A549 (cell line): ENCODE data around the gene MAP3K2. TPM values are rescaled to one million over a fixed set of nuclear protein-coding genes. Genes with fewer than 3 reads are reported as not detected.

Experiments used
- ATAC-seq, 2 experiments: fragments of 200-7000 bp in 1 of 2; fragments of >200 bp in 1 of 2; cut with Nextera tagmentation in 1 of 2; cut with Tn5 transposase in 1 of 2; 3 replicates each; pipeline versions ENCODE4 v1.8.0 to v1.9.1; 2018 to 2020; ENCODE audit warnings: mild to moderate bottlenecking in 1 of 2, moderate library complexity in 1 of 2
- CTCF ChIA-PET: fragments of 300-600 bp; sonication (Branson Sonifier 250); formaldehyde crosslinking; extraction: SDS; loops from one replicate; lab custom pipeline; 2021; ENCODE audit warnings: antibody characterized with exemption, inconsistent platforms; lab: Yijun Ruan, JAX
- POLR2A ChIA-PET: fragments of 350-600 bp; formaldehyde crosslinking; extraction: SDS; loops from one replicate; lab custom pipeline; 2021; ENCODE audit warnings: antibody characterized with exemption, inconsistent platforms; lab: Yijun Ruan, JAX
- DNase-seq, 2 experiments: peaks; one replicate each; pipeline versions ENCODE4 v3.0.0 to v3.0.0-alpha.2; 2011 to 2016; ENCODE audit warnings: low read depth in 1 of 2, low spot score in 1 of 2
- FAIRE-seq: peaks from 2 replicates; lab custom pipeline; 2011; peaks lifted over from hg19 to GRCh38; lab: Jason Lieb, UNC
- H3K27ac ChIP-seq, 2 experiments: fragments of >200 bp; sonication (Bioruptor Twin); formaldehyde crosslinking; 3 replicates each; pipeline ENCODE4 v1.5.1; 2016 to 2017
- H3K4me1 ChIP-seq: fragments of >200 bp; sonication (Bioruptor Twin); formaldehyde crosslinking; 3 replicates; pipeline ENCODE4 v1.6.1; 2016
- H3K4me2 ChIP-seq: fragments of >200 bp; sonication (Bioruptor Twin); formaldehyde crosslinking; 3 replicates; pipeline ENCODE4 v1.6.1; 2016
- H3K4me3 ChIP-seq: fragments of >200 bp; sonication (Bioruptor Twin); formaldehyde crosslinking; 3 replicates; pipeline ENCODE4 v1.5.1; 2016
- H3K9me3 ChIP-seq: fragments of >200 bp; sonication (Bioruptor Twin); formaldehyde crosslinking; 3 replicates; pipeline ENCODE4 v1.6.1; 2016
- BHLHE40 ChIP-seq: IDR thresholded peaks from 2 replicates; pipeline ENCODE4 v1.6.1; 2012; ENCODE audit warnings: low read depth, low read length, inconsistent platforms
- CHD4 ChIP-seq: fragments of 200-600 bp; sonication (generic); IDR thresholded peaks from 2 replicates; pipeline ENCODE4 v1.6.1; 2016; ENCODE audit warnings: antibody characterized with exemption, mild to moderate bottlenecking, borderline replicate concordance
- CTCF ChIP-seq: fragments of >200 bp; sonication (Bioruptor Twin); formaldehyde crosslinking; IDR thresholded peaks from 3 replicates; pipeline ENCODE4 v1.5.1; 2016
- EHF ChIP-seq: fragments of 250-450 bp; sonication (Bioruptor Pico); IDR thresholded peaks from 2 replicates; pipeline ENCODE4 v1.5.0; 2020; ENCODE audit warnings: mild to moderate bottlenecking
- EP300 ChIP-seq, 2 experiments: fragments of >200 bp; sonication (Bioruptor Twin); formaldehyde crosslinking; IDR thresholded peaks; 2 replicates in 1 of 2; 3 replicates in 1 of 2; pipeline ENCODE4 v1.6.1; 2016 to 2017
- FOSL2 ChIP-seq, 2 experiments: fragments of 450-650 bp in 1 of 2; fragments of >200 bp in 1 of 2; sonication (Bioruptor Twin) in 1 of 2; formaldehyde crosslinking; IDR thresholded peaks; 2 replicates each; pipeline versions ENCODE4 v1.5.0 to v1.6.1; 2016 to 2020; ENCODE audit warnings: mild to moderate bottlenecking in 1 of 2, moderate library complexity in 1 of 2
- HOXA7 ChIP-seq: fragments of 250-450 bp; sonication (Bioruptor Pico); IDR thresholded peaks from 2 replicates; pipeline ENCODE4 v1.5.0; 2020; ENCODE audit warnings: mild to moderate bottlenecking, moderate library complexity
- HOXB5 ChIP-seq: fragments of 250-450 bp; sonication (Bioruptor Pico); IDR thresholded peaks from 2 replicates; pipeline ENCODE4 v1.5.0; 2020; ENCODE audit warnings: mild to moderate bottlenecking, moderate library complexity
- JUN ChIP-seq, 2 experiments: fragments of >200 bp; sonication (Bioruptor Twin); formaldehyde crosslinking; IDR thresholded peaks; 2 replicates in 1 of 2; 3 replicates in 1 of 2; pipeline ENCODE4 v1.6.1; 2016 to 2017
- NFE2L2 ChIP-seq: fragments of 150-350 bp; conservative IDR thresholded peaks from 2 replicates; pipeline ENCODE4 v1.6.1; 2014; ENCODE audit warnings: low read length
- PHF8 ChIP-seq: fragments of 200-600 bp; sonication (generic); IDR thresholded peaks from 2 replicates; pipeline ENCODE4 v1.6.1; 2016; ENCODE audit warnings: low read depth, mild to moderate bottlenecking, antibody characterized with exemption, moderate library complexity, borderline replicate concordance
- POLR2A ChIP-seq: IDR thresholded peaks from 2 replicates; pipeline ENCODE4 v1.6.1; 2012; ENCODE audit warnings: mild to moderate bottlenecking, low read length
- POLR2AphosphoS2 ChIP-seq: conservative IDR thresholded peaks from 2 replicates; pipeline ENCODE4 v1.6.1; 2012; ENCODE audit warnings: low read length, improper control_type of control experiment, inconsistent platforms
- RAD21 ChIP-seq, 2 experiments: fragments of >200 bp in 1 of 2; sonication (Bioruptor Twin) in 1 of 2; formaldehyde crosslinking in 1 of 2; IDR thresholded peaks in 1 of 2; conservative IDR thresholded peaks in 1 of 2; 2 replicates in 1 of 2; 3 replicates in 1 of 2; pipeline ENCODE4 v1.6.1; 2012 to 2018; ENCODE audit warnings: inconsistent platforms in 1 of 2
- RARB ChIP-seq: fragments of 250-450 bp; sonication (Bioruptor Pico); IDR thresholded peaks from 2 replicates; pipeline ENCODE4 v1.8.0; 2021; ENCODE audit warnings: mild to moderate bottlenecking, moderate library complexity
- REST ChIP-seq: fragments of 200-600 bp; sonication (generic); IDR thresholded peaks from 2 replicates; pipeline ENCODE4 v1.6.1; 2016; ENCODE audit warnings: antibody characterized with exemption, mild to moderate bottlenecking, moderate library complexity
- ZC3H11A ChIP-seq: fragments of 450-650 bp; IDR thresholded peaks from 2 replicates; pipeline ENCODE4 v1.6.1; 2014; ENCODE audit warnings: antibody characterized with exemption, mild to moderate bottlenecking
- ZFP36 ChIP-seq: fragments of 450-650 bp; IDR thresholded peaks from 2 replicates; pipeline ENCODE4 v1.6.1; 2014; ENCODE audit warnings: borderline replicate concordance; ENCODE audit not compliant: partially characterized antibody
- WGBS: methylation state at CpG from one replicate; pipeline ENCODE4 v1.1.6; 2017; ENCODE audit errors: missing lambda C conversion rate; 5-methylcytosine and 5-hydroxymethylcytosine counted together
- polyA plus RNA-seq, 4 experiments: library from polyadenylated mRNA; depleted of rRNA in 3 of 4; stranded (reverse); fragments of >200 nt; fragmentation: RNase III in 1 of 4; extraction: RNeasy Plus Mini Kit Qiagen cat#74134 plus additional on column Dnase treatment in 1 of 4; gene quantifications; 2 replicates in 3 of 4; 3 replicates in 1 of 4; pipeline ENCODE4 v1.2.3, GENCODE V29; 2011 to 2017

The MAP3K2 gene
- polyA plus RNA-seq, 2 of the 4 experiments (the other 2 are of a cell fraction): 12.3 to 29.7 TPM

GRCh38 chr2:127373362-127374083, 14.3 kb downstream of the MAP3K2 start:
- Histone ChIP-seq H3K9me3 (peaks cover 8% of the 10 kb centered on the region; the same call in 1 of the 3 replicates), H3K4me1 (peaks cover 26% of the 10 kb centered on the region; the same call in 2 of the 3 replicates), H3K27ac (no peak overlapping the region), H3K4me3 (no peak overlapping the region), H3K4me2 (no peak overlapping the region)
- no peak for TF ChIP-seq RARB
- no peak for TF ChIP-seq REST
- TF ChIP-seq BHLHE40: no peak
- TF ChIP-seq POLR2AphosphoS2: no peak
- no peak for TF ChIP-seq NFE2L2
- TF ChIP-seq HOXB5: no peak
- 89% methylated on average over 5 of the region's 5 CpGs for WGBS
- CTCF ChIA-PET: interaction anchor here (1.0 to 2.0 kb wide), 2 partner anchors 49 to 106 kb away, joined by 4 to 5 read pairs; no protein-coding TSS in a partner anchor
- DNase-seq (no peak), FAIRE-seq (no peak), ATAC-seq (no peak)
- POLR2A ChIA-PET: no interaction called here

- 65% methylated on average over 11 of the region's 11 CpGs for WGBS
- POLR2A ChIA-PET: no interaction called here
Measured at GRCh38 chr2:127371037-127371436, 16.7 kb downstream of the MAP3K2 start.

GRCh38 chr2:127370010-127370409, 17.8 kb downstream of the MAP3K2 start:
- H3K4me2 ChIP-seq: no peak overlapping the region
- FAIRE-seq: no peak
- TF ChIP-seq PHF8 (no peak), POLR2AphosphoS2 (no peak), CTCF (no peak), HOXB5 (no peak), EHF (no peak), HOXA7 (CRISPR knock-in tag) (no peak), EP300 (IDR thresholded peaks at IDR 0.05) (no peak), ZC3H11A (no peak), FOSL2 (IDR thresholded peaks at IDR 0.05) (no peak), FOSL2 (CRISPR knock-in tag; IDR thresholded peaks at IDR 0.05) (no peak), POLR2A (no peak), ZFP36 (no peak), CHD4 (no peak)
- TF ChIP-seq, all 56 proteins: peak for 0
- WGBS: 81% methylated on average over 10 of the region's 10 CpGs
- DNase-seq: no peak
- POLR2A ChIA-PET: no interaction called here
- Histone ChIP-seq H3K27ac (peak overlapping the region in 1 of 2 experiments; percentile 47; a peak in 2 of 6 replicates), H3K4me3 (no peak overlapping the region), H3K4me1 (peaks cover 16% of the 10 kb centered on the region; the same call in 2 of the 3 replicates), H3K9me3 (peaks cover 8% of the 10 kb centered on the region; the same call in 1 of the 3 replicates)
- peak; percentile 34 to 35; a peak in 1 of 6 replicates for ATAC-seq
- CTCF ChIA-PET: interaction anchor here (0.6 to 1.3 kb wide), 3 partner anchors 20 to 410 kb away, joined by 3 to 4 read pairs (median 3); no protein-coding TSS in a partner anchor

More at GRCh38 chr2:127371037-127371436, 16.7 kb downstream of the MAP3K2 start:
- peaks cover 8% of the 10 kb centered on the region; the same call in 1 of the 3 replicates for H3K9me3 ChIP-seq
- CTCF ChIA-PET: interaction anchor here (0.8 to 1.3 kb wide), 5 partner anchors 19 to 108 kb away, joined by 3 to 4 read pairs (median 3); no protein-coding TSS in a partner anchor
- no peak overlapping the region for H3K4me2 ChIP-seq
- no peak overlapping the region for H3K4me3 ChIP-seq
- TF ChIP-seq RAD21 (conservative IDR thresholded peaks at IDR 0.05 in 1 of 2, IDR thresholded peaks at IDR 0.05 in 1 of 2): peak in 1 of 2 experiments; percentile 32; a peak in 3 of 5 replicates
- no peak for TF ChIP-seq JUN (IDR thresholded peaks at IDR 0.05)
- 0 out of 3 replicates have a peak, but pooled peaks have one; percentile 10 for TF ChIP-seq CTCF
- peaks cover 12% of the 10 kb centered on the region; the same call in 2 of the 3 replicates for H3K4me1 ChIP-seq
- peak in 1 of 2 experiments; percentile 54 for DNase-seq
- peak; percentile 73 to 88; a peak in 4 of 6 replicates for ATAC-seq
- no peak for FAIRE-seq
- no peak overlapping the region for H3K27ac ChIP-seq
